ENCODE results near the gene LPAR1. TPM values are rescaled to one million over a fixed set of nuclear protein-coding genes. Genes with fewer than 3 reads are reported as not detected.

Gene LPAR1
- total RNA-seq, 1 experiment from 2014 or later: 4.9 TPM

DNA sequence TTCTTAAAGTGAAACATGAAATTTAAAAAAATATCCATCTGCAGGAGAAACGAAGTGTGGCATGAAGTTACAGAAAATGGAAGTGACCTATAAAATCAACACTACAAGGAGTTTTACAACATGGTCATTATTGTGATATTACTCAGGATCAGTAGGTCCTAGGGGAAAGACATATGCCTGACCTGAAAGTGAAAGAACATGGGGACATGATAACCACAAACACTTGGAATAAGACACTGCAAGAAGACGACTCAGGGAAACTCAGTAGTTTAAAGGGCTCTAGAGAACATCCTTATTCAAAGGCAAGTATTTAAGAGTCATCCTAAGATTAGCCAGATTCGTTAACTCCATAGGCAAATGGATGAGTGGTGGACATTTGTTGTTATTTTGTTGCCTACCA is 19.9 kb upstream of the LPAR1 start:
- ChIA-PET CTCF (no interaction called here), POLR2A (no interaction called here)
- DNase-seq (ENCODE audit: low spot score) (no peak), ATAC-seq (no peak)
- no peak for TF ChIP-seq STAT6 (CRISPR knock-in tag; conservative IDR thresholded peaks at IDR 0.05; ENCODE audit: low read depth)
- no peak for TF ChIP-seq ZNF416 (CRISPR knock-in tag; IDR thresholded peaks at IDR 0.05)
- no peak for TF ChIP-seq ZNF396 (CRISPR knock-in tag; IDR thresholded peaks at IDR 0.05; ENCODE audit: borderline replicate concordance)
- no peak for TF ChIP-seq CBFB (CRISPR knock-in tag; IDR thresholded peaks at IDR 0.05; ENCODE audit: low read depth)
- TF ChIP-seq CREB1 (CRISPR knock-in tag; IDR thresholded peaks at IDR 0.05): no peak
- TF ChIP-seq ZNF425 (CRISPR knock-in tag; conservative IDR thresholded peaks at IDR 0.05): no peak
- TF ChIP-seq, protein P1, sequence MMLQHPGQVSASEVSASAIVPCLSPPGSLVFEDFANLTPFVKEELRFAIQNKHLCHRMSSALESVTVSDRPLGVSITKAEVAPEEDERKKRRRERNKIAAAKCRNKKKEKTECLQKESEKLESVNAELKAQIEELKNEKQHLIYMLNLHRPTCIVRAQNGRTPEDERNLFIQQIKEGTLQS (CRISPR knock-in tag; conservative IDR thresholded peaks at IDR 0.05): no peak
- Mint-ChIP-seq H3K27me3 (ENCODE audit: low read depth) (no peaks in the 10 kb centered on the region; the same call in 1 of the 2 replicates), H3K4me1 (no peaks in the 10 kb centered on the region), H3K27ac (no peak overlapping the region), H3K36me3 (no peaks in the 10 kb centered on the region), H3K9me3 (peaks cover 8% of the 10 kb centered on the region), H3K4me3 (no peak overlapping the region)

DNA sequence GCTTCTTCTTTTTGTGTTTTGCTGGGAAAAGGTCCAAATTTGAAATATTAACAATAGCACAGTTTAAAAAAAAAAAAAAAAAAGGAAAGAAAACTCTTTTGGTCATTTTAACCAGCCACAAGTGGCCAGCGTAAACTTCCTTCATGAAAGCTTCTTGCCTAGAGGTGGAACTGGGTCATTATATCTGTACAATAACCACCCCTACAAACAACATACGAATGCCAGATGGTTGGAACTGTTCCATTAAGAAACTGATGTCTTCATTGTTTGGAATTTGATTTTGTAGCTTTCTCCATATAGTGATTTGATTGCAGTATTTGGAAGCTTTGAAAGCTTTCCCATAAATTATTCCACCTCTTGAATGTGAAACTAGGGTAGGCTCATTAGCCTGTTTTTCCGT is 18.3 kb upstream of the LPAR1 start:
- Mint-ChIP-seq H3K4me1 (no peaks in the 10 kb centered on the region), H3K4me3 (no peak overlapping the region), H3K27me3 (ENCODE audit: low read depth) (no peaks in the 10 kb centered on the region; the same call in 1 of the 2 replicates), H3K27ac (no peak overlapping the region), H3K9me3 (peaks cover 8% of the 10 kb centered on the region), H3K36me3 (no peaks in the 10 kb centered on the region)
- CTCF ChIA-PET: no interaction called here
- ATAC-seq: no peak
- TF ChIP-seq NFATC4 (CRISPR knock-in tag; IDR thresholded peaks at IDR 0.05): no peak
- POLR2A ChIA-PET: no interaction called here
- no peak for DNase-seq (ENCODE audit: low spot score)

- DNase-seq (ENCODE audit: low spot score): no peak
- ChIA-PET POLR2A (no interaction called here), CTCF (no interaction called here)
- no peaks in the 10 kb centered on the region for H3K9me3 Mint-ChIP-seq
- H3K36me3 Mint-ChIP-seq: no peaks in the 10 kb centered on the region
- H3K27me3 Mint-ChIP-seq (ENCODE audit: low read depth): no peaks in the 10 kb centered on the region
- H3K4me1 Mint-ChIP-seq: no peaks in the 10 kb centered on the region
- ATAC-seq: no peak
- H3K4me3 Mint-ChIP-seq: no peak overlapping the region
- TF ChIP-seq, protein P2, sequence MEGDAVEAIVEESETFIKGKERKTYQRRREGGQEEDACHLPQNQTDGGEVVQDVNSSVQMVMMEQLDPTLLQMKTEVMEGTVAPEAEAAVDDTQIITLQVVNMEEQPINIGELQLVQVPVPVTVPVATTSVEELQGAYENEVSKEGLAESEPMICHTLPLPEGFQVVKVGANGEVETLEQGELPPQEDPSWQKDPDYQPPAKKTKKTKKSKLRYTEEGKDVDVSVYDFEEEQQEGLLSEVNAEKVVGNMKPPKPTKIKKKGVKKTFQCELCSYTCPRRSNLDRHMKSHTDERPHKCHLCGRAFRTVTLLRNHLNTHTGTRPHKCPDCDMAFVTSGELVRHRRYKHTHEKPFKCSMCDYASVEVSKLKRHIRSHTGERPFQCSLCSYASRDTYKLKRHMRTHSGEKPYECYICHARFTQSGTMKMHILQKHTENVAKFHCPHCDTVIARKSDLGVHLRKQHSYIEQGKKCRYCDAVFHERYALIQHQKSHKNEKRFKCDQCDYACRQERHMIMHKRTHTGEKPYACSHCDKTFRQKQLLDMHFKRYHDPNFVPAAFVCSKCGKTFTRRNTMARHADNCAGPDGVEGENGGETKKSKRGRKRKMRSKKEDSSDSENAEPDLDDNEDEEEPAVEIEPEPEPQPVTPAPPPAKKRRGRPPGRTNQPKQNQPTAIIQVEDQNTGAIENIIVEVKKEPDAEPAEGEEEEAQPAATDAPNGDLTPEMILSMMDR (IDR thresholded peaks at IDR 0.05): no peak
- TF ChIP-seq GTF2I (CRISPR knock-in tag; conservative IDR thresholded peaks at IDR 0.05) (no peak), FOXJ3 (CRISPR knock-in tag; IDR thresholded peaks at IDR 0.05; ENCODE audit: borderline replicate concordance) (no peak)
- no peak overlapping the region for H3K27ac Mint-ChIP-seq
These were observed 14.5 kb upstream of the LPAR1 start for GRCh38 chr9:111052791-111053190.

- Mint-ChIP-seq H3K27ac (no peak overlapping the region), H3K27me3 (ENCODE audit: low read depth) (no peaks in the 10 kb centered on the region), H3K36me3 (no peaks in the 10 kb centered on the region), H3K9me3 (peaks cover 8% of the 10 kb centered on the region), H3K4me3 (no peak overlapping the region), H3K4me1 (no peaks in the 10 kb centered on the region)
- no peak for DNase-seq (ENCODE audit: low spot score)
- POLR2A ChIA-PET: no interaction called here
- CTCF ChIA-PET: no interaction called here
- ATAC-seq: no peak
- TF ChIP-seq CBFB (CRISPR knock-in tag; IDR thresholded peaks at IDR 0.05; ENCODE audit: low read depth) (no peak), ZNF317 (CRISPR knock-in tag; IDR thresholded peaks at IDR 0.05; ENCODE audit: borderline replicate concordance, low read depth) (no peak), ZNF232 (CRISPR knock-in tag; IDR thresholded peaks at IDR 0.05) (no peak), TP53 (CRISPR knock-in tag; IDR thresholded peaks at IDR 0.05) (no peak), AFF4 (CRISPR knock-in tag; IDR thresholded peaks at IDR 0.05; ENCODE audit: borderline replicate concordance) (no peak), SMAD4 (CRISPR knock-in tag; IDR thresholded peaks at IDR 0.05) (no peak), NR1H2 (CRISPR knock-in tag; IDR thresholded peaks at IDR 0.05) (no peak), ZBTB21 (CRISPR knock-in tag; IDR thresholded peaks at IDR 0.05; ENCODE audit: borderline replicate concordance) (no peak)
- TF ChIP-seq, protein P3, sequence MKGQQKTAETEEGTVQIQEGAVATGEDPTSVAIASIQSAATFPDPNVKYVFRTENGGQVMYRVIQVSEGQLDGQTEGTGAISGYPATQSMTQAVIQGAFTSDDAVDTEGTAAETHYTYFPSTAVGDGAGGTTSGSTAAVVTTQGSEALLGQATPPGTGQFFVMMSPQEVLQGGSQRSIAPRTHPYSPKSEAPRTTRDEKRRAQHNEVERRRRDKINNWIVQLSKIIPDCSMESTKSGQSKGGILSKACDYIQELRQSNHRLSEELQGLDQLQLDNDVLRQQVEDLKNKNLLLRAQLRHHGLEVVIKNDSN (CRISPR knock-in tag; IDR thresholded peaks at IDR 0.05): no peak
These were observed 13.1 kb upstream of the LPAR1 start for GRCh38 chr9:111051400-111051799.
